IMR-90 (cell line): ENCODE data around the gene DBNDD2. TPM values are rescaled to one million over a fixed set of nuclear protein-coding genes. Genes with fewer than 3 reads are reported as not detected.

Experiments used
- ATAC-seq: fragments of 200-7000 bp; cut with Tn5 transposase; 2 replicates; pipeline ENCODE4 v1.9.1; 2020; ENCODE audit warnings: low read depth, mild to moderate bottlenecking, moderate library complexity
- BruUV-seq: library from RNA; stranded (reverse); fragments of 400-500 nt; replicated peaks from 2 replicates; lab custom pipeline; 2021; lab: Mats Ljungman, UMichigan
- CTCF ChIA-PET: fragments of 300-600 bp; formaldehyde crosslinking; extraction: SDS; loops from one replicate; lab custom pipeline; 2021; ENCODE audit warnings: antibody characterized with exemption; lab: Yijun Ruan, JAX
- POLR2A ChIA-PET: fragments of 300-600 bp; sonication (Branson Sonifier 250); formaldehyde crosslinking; loops from one replicate; lab custom pipeline; 2022; ENCODE audit warnings: antibody characterized with exemption; ENCODE audit not compliant: unreplicated experiment; lab: Charles Lee
- DNase-seq: peaks from one replicate; pipeline ENCODE4 v3.0.0; 2013
- H2AFZ ChIP-seq: replicated peaks from 2 replicates; pipeline ENCODE3; 2013; ENCODE audit warnings: low read length, mild to moderate bottlenecking; ENCODE audit not compliant: poor library complexity
- H2AK5ac ChIP-seq: 2 replicates; pipeline ENCODE4 v1.6.1; 2013; ENCODE audit warnings: low read depth, low read length, inconsistent platforms
- H2AK9ac ChIP-seq: replicated peaks from 2 replicates; pipeline ENCODE3; 2013; ENCODE audit warnings: mild to moderate bottlenecking, low read depth, low read length, moderate library complexity; ENCODE audit not compliant: poor library complexity
- H2BK120ac ChIP-seq: 2 replicates; pipeline ENCODE4 v1.6.1; 2013; ENCODE audit warnings: low read depth, low read length, inconsistent platforms
- H2BK15ac ChIP-seq: 3 replicates; pipeline ENCODE4 v1.6.1; 2013; ENCODE audit warnings: low read depth, low read length, inconsistent platforms
- H2BK20ac ChIP-seq: 2 replicates; pipeline ENCODE4 v1.6.1; 2013; ENCODE audit warnings: low read depth, mild to moderate bottlenecking, inconsistent platforms, low read length, moderate library complexity
- H2BK5ac ChIP-seq: 2 replicates; pipeline ENCODE4 v1.6.1; 2013; ENCODE audit warnings: mild to moderate bottlenecking, low read depth, low read length, inconsistent platforms; ENCODE audit not compliant: poor library complexity, severe bottlenecking
- H3K14ac ChIP-seq: replicated peaks from 2 replicates; pipeline ENCODE4 v1.6.1; 2013; ENCODE audit warnings: low read depth, low read length, inconsistent platforms
- H3K18ac ChIP-seq: 2 replicates; pipeline ENCODE4 v1.6.1; 2013; ENCODE audit warnings: low read depth, low read length, control low read depth
- H3K23ac ChIP-seq: 2 replicates; pipeline ENCODE4 v1.6.1; 2013; ENCODE audit warnings: low read depth, low read length, inconsistent platforms
- H3K27ac ChIP-seq: 2 replicates; pipeline ENCODE4 v1.5.1; 2013; ENCODE audit warnings: mild to moderate bottlenecking, control low read depth, low read length; ENCODE audit not compliant: insufficient read depth
- H3K27me3 ChIP-seq: 2 replicates; pipeline ENCODE4 v1.6.1; 2013; ENCODE audit warnings: low read length; ENCODE audit not compliant: control insufficient read depth, insufficient read depth
- H3K36me3 ChIP-seq: 2 replicates; pipeline ENCODE4 v1.6.1; 2013; ENCODE audit warnings: low read length, mixed read lengths; ENCODE audit not compliant: control insufficient read depth, insufficient read depth
- H3K4ac ChIP-seq: 2 replicates; pipeline ENCODE4 v1.6.1; 2013; ENCODE audit warnings: low read depth, low read length, inconsistent platforms
- H3K4me1 ChIP-seq: 2 replicates; pipeline ENCODE4 v1.6.1; 2013; ENCODE audit warnings: low read length, mixed read lengths; ENCODE audit not compliant: control insufficient read depth, insufficient read depth
- H3K4me2 ChIP-seq: 2 replicates; pipeline ENCODE4 v1.6.1; 2013; ENCODE audit warnings: low read depth, mild to moderate bottlenecking, control low read depth, low read length, moderate library complexity
- H3K4me3 ChIP-seq: 2 replicates; pipeline ENCODE4 v1.5.1; 2013; ENCODE audit warnings: low read depth, mild to moderate bottlenecking, control low read depth, low read length, moderate library complexity; ENCODE audit not compliant: insufficient read depth
- H3K56ac ChIP-seq: 2 replicates; pipeline ENCODE4 v1.6.1; 2013; ENCODE audit warnings: low read length, inconsistent platforms; ENCODE audit not compliant: insufficient read depth; ENCODE audit errors: extremely low read depth
- H3K79me1 ChIP-seq, 2 experiments: 2 replicates each; pipeline ENCODE4 v1.6.1; 2013; ENCODE audit warnings: low read length in 2 of 2, inconsistent platforms in 1 of 2, low read depth in 1 of 2
- H3K9ac ChIP-seq: 2 replicates; pipeline ENCODE4 v1.6.1; 2013; ENCODE audit warnings: low read depth, low read length, control low read depth
- H3K9me1 ChIP-seq: 2 replicates; pipeline ENCODE4 v1.6.1; 2013; ENCODE audit warnings: low read length, inconsistent platforms; ENCODE audit not compliant: insufficient read depth
- H3K9me3 ChIP-seq: 2 replicates; pipeline ENCODE4 v1.6.1; 2013; ENCODE audit warnings: low read length; ENCODE audit not compliant: control insufficient read depth, insufficient read depth
- H4K20me1 ChIP-seq: 2 replicates; pipeline ENCODE4 v1.6.1; 2013; ENCODE audit warnings: low read length, inconsistent platforms; ENCODE audit not compliant: insufficient read depth
- H4K5ac ChIP-seq: 2 replicates; pipeline ENCODE4 v1.6.1; 2013; ENCODE audit warnings: mild to moderate bottlenecking, low read depth, low read length, control low read depth
- H4K8ac ChIP-seq, 2 experiments: 2 replicates each; pipeline ENCODE4 v1.6.1; 2013; ENCODE audit warnings: low read depth in 2 of 2, low read length in 2 of 2, control low read depth in 1 of 2, inconsistent platforms in 1 of 2
- H4K91ac ChIP-seq: 2 replicates; pipeline ENCODE4 v1.6.1; 2013; ENCODE audit warnings: low read depth, low read length, inconsistent platforms; ENCODE audit not compliant: insufficient read depth
- CHD1 ChIP-seq: IDR thresholded peaks from 2 replicates; pipeline ENCODE4 v1.6.1; 2012; ENCODE audit warnings: low read depth, low read length, improper control_type of control experiment
- MAFK ChIP-seq: IDR thresholded peaks from 2 replicates; pipeline ENCODE4 v1.6.1; 2012; ENCODE audit warnings: low read depth, low read length, improper control_type of control experiment
- NFE2L2 ChIP-seq: fragments of 150-350 bp; IDR thresholded peaks from 2 replicates; pipeline ENCODE4 v1.6.1; 2016; ENCODE audit warnings: low read depth, mild to moderate bottlenecking, low read length
- RAD21 ChIP-seq: IDR thresholded peaks from 2 replicates; pipeline ENCODE4 v1.6.1; 2012; ENCODE audit warnings: low read length, improper control_type of control experiment
- RFX5 ChIP-seq: IDR thresholded peaks from 2 replicates; pipeline ENCODE4 v1.8.0; 2012; ENCODE audit warnings: low read depth, mild to moderate bottlenecking, low read length, moderate library complexity
- WGBS, 2 experiments: methylation state at CpG; one replicate each; pipeline versions ENCODE4 v1.1.5 to v1.1.7; 2013; ENCODE audit warnings: missing lambda C conversion rate in 2 of 2; ENCODE audit not compliant: insufficient read length in 1 of 2; ENCODE audit errors: extremely low coverage in 2 of 2; 5-methylcytosine and 5-hydroxymethylcytosine counted together
- dilution Hi-C: fragments of 300-500 bp; cut with HindIII; formaldehyde crosslinking; loops from one replicate; pipeline ENCODE4 v1.14.3; 2018; ENCODE audit warnings: low sequenced_read_pairs; ENCODE audit not compliant: unreplicated experiment
- in situ Hi-C: fragments of 300-500 bp; cut with MboI; formaldehyde crosslinking; loops from 3 replicates; pipeline ENCODE4 v1.14.3; 2019; ENCODE audit warnings: low sequenced_read_pairs, inconsistent platforms, mixed read lengths
- intact Hi-C: fragments of 100-400 bp; cut with micrococcal nuclease; formaldehyde crosslinking; loops from 2 replicates; pipeline ENCODE4 v1.10.0; 2022
- polyA plus RNA-seq, 3 experiments: library from polyadenylated mRNA; depleted of rRNA; stranded (reverse); fragments of >200 nt; gene quantifications; 2 replicates each; pipeline ENCODE4 v1.2.3, GENCODE V29; 2012; ENCODE audit warnings: low replicate concordance in 1 of 3
- total RNA-seq: library from RNA; depleted of rRNA; stranded (reverse); fragments of >200 nt; gene quantifications from 2 replicates; pipeline ENCODE4 v1.2.3, GENCODE V29; 2012

Gene DBNDD2
- total and polyA plus RNA-seq, 2 of the 4 experiments (the other 2 are of a cell fraction) = 1.3 to 9.3 TPM

DNA sequence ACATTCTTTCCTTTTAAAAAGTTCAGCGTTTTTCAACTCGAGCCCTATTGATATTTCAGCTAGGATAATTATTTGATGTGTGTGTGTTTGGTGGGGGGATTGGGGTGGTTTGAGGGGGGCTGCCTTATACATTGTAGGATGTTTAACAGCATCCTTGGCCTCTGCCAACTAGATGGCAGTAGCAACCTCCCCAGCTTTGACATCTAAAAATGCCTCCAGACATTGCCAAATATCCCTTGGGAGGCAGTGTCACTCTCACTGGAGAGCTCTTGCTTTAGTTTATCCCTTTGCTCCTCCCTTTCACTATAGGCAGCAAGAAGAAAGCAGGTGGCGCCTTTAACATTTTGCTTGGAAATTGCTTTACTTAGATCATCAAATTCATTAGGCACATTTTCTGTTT is 15.4 kb upstream of the DBNDD2 start:
- DNase-seq = no peak
- no peak overlapping the region for H2BK20ac ChIP-seq
- H4K8ac ChIP-seq = no peak overlapping the region
- H3K4me1 ChIP-seq = no peaks in the 10 kb centered on the region
- H2AK5ac ChIP-seq = no peak overlapping the region
- no peaks in the 10 kb centered on the region for H3K27me3 ChIP-seq
- ChIA-PET CTCF (interaction anchor here (0.6 to 1.4 kb wide), 4 partner anchors 19 to 910 kb away, joined by 3 to 5 read pairs (median 4); no protein-coding TSS in a partner anchor), POLR2A (interaction anchor here (0.6 kb wide), 1 partner anchor 48 kb away, joined by 9 read pairs; no protein-coding TSS in a partner anchor)
- no TSS peak for BruUV-seq
- H2BK5ac ChIP-seq = no peak overlapping the region
- H3K18ac ChIP-seq = no peak overlapping the region
- intact Hi-C loops (no loop called here), dilution Hi-C loops (no loop called here), in situ Hi-C loops (no loop called here)
- H2AK9ac ChIP-seq = no peak overlapping the region
- ATAC-seq = no peak
- no peaks in the 10 kb centered on the region for H4K20me1 ChIP-seq
- H3K14ac ChIP-seq = no peak overlapping the region
- no peak overlapping the region for H3K4me3 ChIP-seq
- no peaks in the 10 kb centered on the region for H3K36me3 ChIP-seq
- H3K9me1 ChIP-seq = no peaks in the 10 kb centered on the region
- H3K9me3 ChIP-seq = no peaks in the 10 kb centered on the region
- no peak overlapping the region for H3K9ac ChIP-seq
- H2BK15ac ChIP-seq = no peak overlapping the region
- H3K56ac ChIP-seq = no peak overlapping the region
- no peak overlapping the region for H2AFZ ChIP-seq
- H3K4ac ChIP-seq = no peak overlapping the region
- H3K27ac ChIP-seq = no peak overlapping the region
- WGBS, 2 experiments = no CpG with 5 or more reads among the region's 3 CpGs
- H4K5ac ChIP-seq = no peak overlapping the region
- no peak overlapping the region for H2BK120ac ChIP-seq
- H3K23ac ChIP-seq = no peak overlapping the region
- no peak overlapping the region for H3K4me2 ChIP-seq
- H4K91ac ChIP-seq = no peak overlapping the region
- TF ChIP-seq NFE2L2 (no peak), CHD1 (no peak), RAD21 (no peak), MAFK (no peak), RFX5 (no peak)
- no peaks in the 10 kb centered on the region for H3K79me1 ChIP-seq
